HG02623 (cell line): ENCODE measurements around the gene BMI1.
"Not testable (repeated sequence)": the region's sequence is repeated elsewhere in the genome, so short reads cannot be mapped to it uniquely, and the experiment has no call there.

Experiments used
- ATAC-seq: cut with Tn5 transposase; IDR thresholded peaks from one replicate; pipeline ENCODE4 v1.9.1; 2021; ENCODE audit warnings: moderate library complexity; ENCODE audit not compliant: unreplicated experiment

The BMI1 gene

GRCh38 chr10:22320591-22321155 is at the start of gene BMI1:
TSS of gene BMI1 (plus strand) at chr10:22321099. CDS start at chr10:22326450, 5,351 bp downstream.
- ATAC-seq = peak; percentile 25

- ATAC-seq = no peak
These were observed 49.1 kb upstream of the BMI1 start for GRCh38 chr10:22271786-22272185.

- ATAC-seq = no peak
These were observed 42.5 kb upstream of the BMI1 start for GRCh38 chr10:22278441-22278782.

GRCh38 chr10:22280078-22280477 is 40.8 kb upstream of the BMI1 start:
- no peak for ATAC-seq

GRCh38 chr10:22285130-22285529 is 35.8 kb upstream of the BMI1 start:
- no peak for ATAC-seq

- ATAC-seq = no peak
These were observed 27.0 kb upstream of the BMI1 start for GRCh38 chr10:22293747-22294404.

GRCh38 chr10:22294694-22295093 is 26.2 kb upstream of the BMI1 start:
- no peak for ATAC-seq

GRCh38 chr10:22301193-22301592 is 19.7 kb upstream of the BMI1 start:
- ATAC-seq = no peak

- no peak for ATAC-seq
These were observed 17.4 kb upstream of the BMI1 start for GRCh38 chr10:22303461-22303860.

- no peak for ATAC-seq
These were observed 15.2 kb upstream of the BMI1 start for GRCh38 chr10:22305721-22306120.

- peak; percentile 95 for ATAC-seq
These were observed 12.5 kb upstream of the BMI1 start for GRCh38 chr10:22308390-22308789.

GRCh38 chr10:22309180-22310000 is 11.5 kb upstream of the BMI1 start:
- ATAC-seq = no peak

- ATAC-seq = not testable (repeated sequence)
These were observed 10.9 kb upstream of the BMI1 start for GRCh38 chr10:22310012-22310411.

GRCh38 chr10:22310928-22311327 is 10.0 kb upstream of the BMI1 start:
- ATAC-seq = no peak

GRCh38 chr10:22314852-22315251 is 6.0 kb upstream of the BMI1 start:
- no peak for ATAC-seq

- peak; percentile 17 for ATAC-seq
These were observed 5.2 kb upstream of the BMI1 start for GRCh38 chr10:22315455-22316285.

- peak; percentile 59 for ATAC-seq
These were observed 4.4 kb upstream of the BMI1 start, which contains the start of gene COMMD3 for GRCh38 chr10:22316286-22317075. TSS of gene COMMD3 (plus strand) at chr10:22316388. CDS start at chr10:22316418, 30 bp downstream.

GRCh38 chr10:22317076-22317370 is 3.9 kb upstream of the BMI1 start:
- ATAC-seq = peak; percentile 22

- no peak for ATAC-seq
These were observed 2.9 kb upstream of the BMI1 start for GRCh38 chr10:22317771-22318565.

- ATAC-seq = no peak
These were observed 2.1 kb upstream of the BMI1 start for GRCh38 chr10:22318772-22319171.
